ENCODE results near the gene STH. TPM values are rescaled to one million over a fixed set of nuclear protein-coding genes. Genes with fewer than 3 reads are reported as not detected.

Gene STH
- total RNA-seq, 1 donor, result not detected

- no peaks in the 10 kb centered on the region for H3K27me3 ChIP-seq (ENCODE audit: insufficient read depth, low read length)
- no peak overlapping the region for H3K4me3 ChIP-seq (ENCODE audit: low read length)
- H3K9me3 ChIP-seq (ENCODE audit: low read depth, low read length), result no peaks in the 10 kb centered on the region
- peaks cover 27% of the 10 kb centered on the region for H3K4me1 ChIP-seq (ENCODE audit: insufficient read depth, low read length)
Measured at GRCh38 chr17:46030752-46031151, 31.7 kb downstream of the STH start.

DNA sequence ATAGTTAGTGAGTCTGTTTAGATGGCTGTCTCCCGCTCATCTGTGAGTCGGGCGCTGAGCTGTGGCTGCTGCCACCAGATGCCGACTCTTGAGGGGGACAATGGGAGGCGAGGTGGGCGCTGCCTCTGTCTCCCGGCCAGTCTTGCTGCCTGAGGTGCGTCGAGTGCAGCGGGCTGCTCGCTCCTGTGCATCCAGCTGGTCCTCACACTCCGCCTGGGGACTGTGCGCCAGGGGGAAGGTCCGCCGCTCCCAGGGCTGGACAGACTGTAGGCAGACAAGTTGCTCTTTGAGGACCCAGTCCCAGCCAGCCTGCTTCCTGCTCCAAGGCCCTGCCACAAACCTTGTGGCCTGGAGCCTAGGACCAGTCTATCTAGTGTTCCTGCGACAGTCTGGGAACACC, 32.4 kb downstream of the STH start:
- H3K4me1 ChIP-seq (ENCODE audit: insufficient read depth, low read length), result peaks cover 21% of the 10 kb centered on the region
- H3K27me3 ChIP-seq (ENCODE audit: insufficient read depth, low read length), result no peaks in the 10 kb centered on the region
- no peaks in the 10 kb centered on the region for H3K9me3 ChIP-seq (ENCODE audit: low read depth, low read length)
- no peak overlapping the region for H3K4me3 ChIP-seq (ENCODE audit: low read length)

- no peaks in the 10 kb centered on the region for H3K27me3 ChIP-seq (ENCODE audit: insufficient read depth, low read length)
Measured at GRCh38 chr17:46031920-46032319, 32.9 kb downstream of the STH start.

GRCh38 chr17:46032909-46033308, 33.9 kb downstream of the STH start:
- H3K4me3 ChIP-seq (ENCODE audit: low read length), result no peak overlapping the region

More at GRCh38 chr17:46031920-46032319, 32.9 kb downstream of the STH start:
- no peaks in the 10 kb centered on the region for H3K9me3 ChIP-seq (ENCODE audit: low read depth, low read length)
- H3K4me1 ChIP-seq (ENCODE audit: insufficient read depth, low read length), result peaks cover 17% of the 10 kb centered on the region
- H3K4me3 ChIP-seq (ENCODE audit: low read length), result no peak overlapping the region

GRCh38 chr17:46033392-46033791, 34.3 kb downstream of the STH start:
- Histone ChIP-seq H3K4me3 (ENCODE audit: low read length) (no peak overlapping the region), H3K9me3 (ENCODE audit: low read depth, low read length) (no peaks in the 10 kb centered on the region), H3K27me3 (ENCODE audit: insufficient read depth, low read length) (no peaks in the 10 kb centered on the region)

More at GRCh38 chr17:46032909-46033308, 33.9 kb downstream of the STH start:
- H3K27me3 ChIP-seq (ENCODE audit: insufficient read depth, low read length), result no peaks in the 10 kb centered on the region
- H3K4me1 ChIP-seq (ENCODE audit: insufficient read depth, low read length), result peaks cover 9% of the 10 kb centered on the region
- no peaks in the 10 kb centered on the region for H3K9me3 ChIP-seq (ENCODE audit: low read depth, low read length)

GRCh38 chr17:46035112-46035818, 36.2 kb downstream of the STH start:
- Histone ChIP-seq H3K27me3 (ENCODE audit: insufficient read depth, low read length) (no peaks in the 10 kb centered on the region), H3K4me3 (ENCODE audit: low read length) (no peak overlapping the region), H3K9me3 (ENCODE audit: low read depth, low read length) (no peaks in the 10 kb centered on the region), H3K4me1 (ENCODE audit: insufficient read depth, low read length) (no peaks in the 10 kb centered on the region)

More at GRCh38 chr17:46033392-46033791, 34.3 kb downstream of the STH start:
- H3K4me1 ChIP-seq (ENCODE audit: insufficient read depth, low read length), result peaks cover 7% of the 10 kb centered on the region

- Histone ChIP-seq H3K27me3 (ENCODE audit: insufficient read depth, low read length) (no peaks in the 10 kb centered on the region), H3K9me3 (ENCODE audit: low read depth, low read length) (no peaks in the 10 kb centered on the region), H3K4me3 (ENCODE audit: low read length) (no peak overlapping the region), H3K4me1 (ENCODE audit: insufficient read depth, low read length) (no peaks in the 10 kb centered on the region)
Measured at GRCh38 chr17:46036491-46036890, 37.4 kb downstream of the STH start.

DNA sequence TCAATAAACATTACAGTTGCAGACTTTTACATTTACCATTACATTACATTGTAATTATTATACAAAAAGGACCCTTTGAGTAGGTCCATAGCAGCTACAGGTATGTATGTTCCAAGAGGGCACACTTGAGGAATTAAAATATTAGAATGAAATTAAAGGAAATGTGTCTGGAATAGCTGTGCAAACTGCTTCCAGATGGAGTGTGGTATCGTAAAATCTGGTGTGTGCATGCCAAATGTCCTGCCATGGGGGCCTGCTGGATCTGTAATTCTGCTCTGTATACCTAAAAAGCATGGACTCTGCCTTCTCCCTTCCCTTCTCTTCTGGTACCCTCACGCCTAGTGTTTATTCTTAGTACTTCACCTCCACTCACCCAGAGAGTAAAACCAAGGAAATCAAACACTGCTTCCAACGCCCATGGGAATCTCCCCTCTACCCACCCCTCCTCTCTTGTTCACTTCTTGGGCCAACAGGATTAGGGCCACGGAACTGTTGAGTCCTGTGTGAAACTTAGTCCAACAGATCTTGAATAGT, 38.7 kb downstream of the STH start:
- Histone ChIP-seq H3K4me1 (ENCODE audit: insufficient read depth, low read length) (no peaks in the 10 kb centered on the region), H3K27me3 (ENCODE audit: insufficient read depth, low read length) (no peaks in the 10 kb centered on the region), H3K4me3 (ENCODE audit: low read length) (no peak overlapping the region), H3K9me3 (ENCODE audit: low read depth, low read length) (no peaks in the 10 kb centered on the region)

- Histone ChIP-seq H3K27me3 (ENCODE audit: insufficient read depth, low read length) (no peaks in the 10 kb centered on the region), H3K4me1 (ENCODE audit: insufficient read depth, low read length) (no peaks in the 10 kb centered on the region), H3K4me3 (ENCODE audit: low read length) (no peak overlapping the region), H3K9me3 (ENCODE audit: low read depth, low read length) (no peaks in the 10 kb centered on the region)
Measured at GRCh38 chr17:46038414-46038813, 39.4 kb downstream of the STH start.

DNA sequence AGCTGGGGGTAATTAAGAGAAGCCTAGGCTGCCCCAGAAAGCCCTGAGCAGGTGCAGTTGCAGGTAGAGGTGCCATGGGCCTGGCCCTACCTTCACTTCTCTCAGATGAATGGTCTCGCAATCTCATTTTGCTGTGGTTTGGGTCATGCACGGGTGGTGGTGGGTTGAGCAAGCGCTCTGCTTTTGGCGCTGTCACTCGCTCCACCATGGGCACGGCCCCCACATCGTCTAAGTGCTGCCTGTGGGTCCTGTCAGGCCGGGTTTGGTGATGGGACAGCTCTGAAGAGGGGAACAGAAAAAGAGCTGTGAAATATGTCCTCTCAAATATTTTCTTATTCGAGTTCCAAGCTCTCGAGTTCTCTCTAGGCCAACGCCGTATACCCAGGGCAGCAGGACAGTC, 39.9 kb downstream of the STH start:
- Histone ChIP-seq H3K27me3 (ENCODE audit: insufficient read depth, low read length) (no peaks in the 10 kb centered on the region), H3K4me1 (ENCODE audit: insufficient read depth, low read length) (no peaks in the 10 kb centered on the region), H3K9me3 (ENCODE audit: low read depth, low read length) (no peaks in the 10 kb centered on the region), H3K4me3 (ENCODE audit: low read length) (no peak overlapping the region)

- H3K4me3 ChIP-seq (ENCODE audit: low read length), result no peak overlapping the region
- no peaks in the 10 kb centered on the region for H3K9me3 ChIP-seq (ENCODE audit: low read depth, low read length)
- H3K27me3 ChIP-seq (ENCODE audit: insufficient read depth, low read length), result no peaks in the 10 kb centered on the region
- H3K4me1 ChIP-seq (ENCODE audit: insufficient read depth, low read length), result no peaks in the 10 kb centered on the region
Measured at GRCh38 chr17:46039592-46040186, 40.6 kb downstream of the STH start.

- Histone ChIP-seq H3K27me3 (ENCODE audit: insufficient read depth, low read length) (no peaks in the 10 kb centered on the region), H3K9me3 (ENCODE audit: low read depth, low read length) (no peaks in the 10 kb centered on the region), H3K4me3 (ENCODE audit: low read length) (no peak overlapping the region), H3K4me1 (ENCODE audit: insufficient read depth, low read length) (no peaks in the 10 kb centered on the region)
Measured at GRCh38 chr17:46042246-46042645, 43.2 kb downstream of the STH start.

DNA sequence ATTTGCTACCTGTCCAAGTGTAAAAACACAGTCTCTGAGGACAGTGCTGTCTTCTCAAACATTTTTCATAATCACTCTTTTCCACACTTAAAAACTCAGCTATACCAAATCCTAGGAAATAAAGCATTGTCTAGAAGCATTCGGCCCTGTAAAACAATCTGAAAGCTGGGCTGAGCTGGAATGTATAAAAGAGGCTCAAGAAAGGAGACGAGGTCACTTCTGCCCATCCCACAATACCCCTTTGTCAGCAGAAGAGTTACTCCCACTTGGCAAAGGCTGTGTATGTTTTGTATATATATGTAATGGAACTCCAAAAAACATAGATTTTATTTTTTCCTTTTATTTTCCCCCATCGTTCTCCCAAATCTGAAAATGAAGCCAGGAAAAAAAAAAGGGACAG, 43.9 kb downstream of the STH start:
- H3K27me3 ChIP-seq (ENCODE audit: insufficient read depth, low read length), result no peaks in the 10 kb centered on the region
- H3K9me3 ChIP-seq (ENCODE audit: low read depth, low read length), result no peaks in the 10 kb centered on the region
- no peaks in the 10 kb centered on the region for H3K4me1 ChIP-seq (ENCODE audit: insufficient read depth, low read length)
- no peak overlapping the region for H3K4me3 ChIP-seq (ENCODE audit: low read length)

- H3K4me1 ChIP-seq (ENCODE audit: insufficient read depth, low read length), result no peaks in the 10 kb centered on the region
- H3K9me3 ChIP-seq (ENCODE audit: low read depth, low read length), result no peaks in the 10 kb centered on the region
- no peak overlapping the region for H3K4me3 ChIP-seq (ENCODE audit: low read length)
- no peaks in the 10 kb centered on the region for H3K27me3 ChIP-seq (ENCODE audit: insufficient read depth, low read length)
Measured at GRCh38 chr17:46043606-46044005, 44.6 kb downstream of the STH start.

DNA sequence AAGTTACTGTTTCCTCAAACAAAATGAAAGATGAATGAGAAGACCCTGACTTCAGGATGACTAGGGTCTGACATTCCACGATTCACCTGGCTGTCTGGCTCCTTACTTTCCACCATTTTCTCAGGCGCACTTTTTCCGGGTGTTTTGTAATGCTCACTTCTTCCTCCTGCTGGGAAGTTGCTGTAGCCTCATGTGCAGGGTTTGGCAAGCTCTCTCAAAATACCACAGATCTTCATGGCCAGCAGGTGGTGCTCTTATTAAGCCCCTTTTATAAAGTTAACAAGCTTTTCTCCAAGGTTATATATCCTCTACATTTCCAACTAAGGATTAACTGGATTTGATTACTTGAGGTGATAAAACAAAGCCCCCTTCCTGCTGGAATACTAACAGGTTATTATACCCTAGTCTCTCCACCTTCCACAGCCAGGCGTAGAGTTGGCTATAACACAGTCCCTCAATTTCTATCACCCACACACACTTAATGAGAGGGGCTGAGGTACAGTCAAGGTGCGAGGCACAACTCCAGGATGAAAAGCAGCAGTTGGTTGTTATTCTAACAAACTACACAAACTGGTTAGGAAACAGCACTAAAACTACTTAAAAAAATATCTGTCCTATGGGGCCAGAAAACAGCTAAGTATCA, 45.4 kb downstream of the STH start:
- Histone ChIP-seq H3K4me3 (ENCODE audit: low read length) (no peak overlapping the region), H3K27me3 (ENCODE audit: insufficient read depth, low read length) (no peaks in the 10 kb centered on the region), H3K9me3 (ENCODE audit: low read depth, low read length) (no peaks in the 10 kb centered on the region), H3K4me1 (ENCODE audit: insufficient read depth, low read length) (no peaks in the 10 kb centered on the region)

Measured in mononuclear cell (primary cell).